ENCODE measurements around the gene FRMD3. TPM values are rescaled to one million over a fixed set of nuclear protein-coding genes. Genes with fewer than 3 reads are reported as not detected.

The FRMD3 gene
- total RNA-seq, 1 donor from 2014 or later = 0.40 TPM

- Mint-ChIP-seq H3K36me3 (no peaks in the 10 kb centered on the region), H3K27ac (no peak overlapping the region), H3K9me3 (peaks cover 15% of the 10 kb centered on the region), H3K4me3 (no peak overlapping the region), H3K4me1 (no peaks in the 10 kb centered on the region), H3K27me3 (ENCODE audit: low read depth) (peaks cover 31% of the 10 kb centered on the region)
- no peak for TF ChIP-seq CTCF (IDR thresholded peaks at IDR 0.05; ENCODE audit: unreplicated experiment)
- no peak for DNase-seq (ENCODE audit: low spot score in 2 of 2, unreplicated experiment in 2 of 2)
These were observed 19.6 kb upstream of the FRMD3 start for GRCh38 chr9:83557771-83558170.

- Mint-ChIP-seq H3K4me1 (no peaks in the 10 kb centered on the region), H3K9me3 (peaks cover 20% of the 10 kb centered on the region), H3K27ac (no peak overlapping the region), H3K4me3 (no peak overlapping the region), H3K36me3 (no peaks in the 10 kb centered on the region), H3K27me3 (ENCODE audit: low read depth) (peaks cover 30% of the 10 kb centered on the region)
- no peak for TF ChIP-seq CTCF (IDR thresholded peaks at IDR 0.05; ENCODE audit: unreplicated experiment)
- no peak for DNase-seq (ENCODE audit: low spot score in 2 of 2, unreplicated experiment in 2 of 2)
These were observed 19.1 kb upstream of the FRMD3 start for GRCh38 chr9:83557317-83557716.

GRCh38 chr9:83554278-83554677 is 16.1 kb upstream of the FRMD3 start:
- H3K27me3 Mint-ChIP-seq (ENCODE audit: low read depth) = peaks cover 27% of the 10 kb centered on the region
- no peak overlapping the region for H3K27ac Mint-ChIP-seq

GRCh38 chr9:83544002-83544698 is 5.9 kb upstream of the FRMD3 start:
- TF ChIP-seq CTCF (IDR thresholded peaks at IDR 0.05; ENCODE audit: unreplicated experiment) = peak; percentile 60
- Mint-ChIP-seq H3K36me3 (peaks cover 4% of the 10 kb centered on the region), H3K4me3 (no peak overlapping the region), H3K27ac (no peak overlapping the region), H3K9me3 (peaks cover 23% of the 10 kb centered on the region), H3K27me3 (ENCODE audit: low read depth) (peaks cover 47% of the 10 kb centered on the region), H3K4me1 (no peaks in the 10 kb centered on the region)
- no peak for DNase-seq (ENCODE audit: low spot score in 2 of 2, unreplicated experiment in 2 of 2)

More at GRCh38 chr9:83554278-83554677, 16.1 kb upstream of the FRMD3 start:
- H3K9me3 Mint-ChIP-seq = peaks cover 47% of the 10 kb centered on the region
- DNase-seq (ENCODE audit: low spot score in 2 of 2, unreplicated experiment in 2 of 2) = no peak
- TF ChIP-seq CTCF (IDR thresholded peaks at IDR 0.05; ENCODE audit: unreplicated experiment) = no peak
- H3K4me1 Mint-ChIP-seq = no peaks in the 10 kb centered on the region
- H3K36me3 Mint-ChIP-seq = no peaks in the 10 kb centered on the region
- no peak overlapping the region for H3K4me3 Mint-ChIP-seq

GRCh38 chr9:83538890-83539238 is 663 bp upstream of the FRMD3 start:
- peaks cover 92% of the 10 kb centered on the region for H3K27me3 Mint-ChIP-seq (ENCODE audit: low read depth)

More at GRCh38 chr9:83538890-83539238, 663 bp upstream of the FRMD3 start:
- Mint-ChIP-seq H3K36me3 (no peaks in the 10 kb centered on the region), H3K4me3 (peak overlapping the region; percentile 59), H3K9me3 (no peaks in the 10 kb centered on the region), H3K4me1 (peaks cover 4% of the 10 kb centered on the region), H3K27ac (no peak overlapping the region)
- DNase-seq (ENCODE audit: low spot score in 2 of 2, unreplicated experiment in 2 of 2) = no peak
- TF ChIP-seq CTCF (IDR thresholded peaks at IDR 0.05; ENCODE audit: unreplicated experiment) = no peak
